ENCODE measurements around the gene DDX54. TPM values are rescaled to one million over a fixed set of nuclear protein-coding genes. Genes with fewer than 3 reads are reported as not detected.

Gene DDX54
- total RNA-seq, 1 experiment from 2014 or later = 61.9 TPM

Small RNA genes lying within 50 kb of the gene (small RNA-seq; reads per million reads assigned to genes)
- gene MIR7106 (0 reads per million in 2 experiments), gene RF00019 (0 reads per million in 2 experiments)

Other genes with a start within 250 kb of the DDX54 start
- 12.3 and 12.8 TPM in 2 replicates for gene OAS3, start 247.0 kb downstream of the DDX54 start, total RNA-seq (2014; rRNA removed; shearing (Covaris generic))
- 0.95 and 0.99 TPM in 2 replicates for gene OAS2, start 207.0 kb downstream of the DDX54 start, total RNA-seq (2014; rRNA removed; shearing (Covaris generic))
- gene DTX1, start 128.7 kb downstream of the DDX54 start, total RNA-seq (2014; rRNA removed; shearing (Covaris generic)) = 0.05 TPM in 1 of 2 replicates, not detected in the other
- gene RASAL1, start 49.7 kb downstream of the DDX54 start, total RNA-seq (2014; rRNA removed; shearing (Covaris generic)) = 2.3 and 2.6 TPM in 2 replicates
- 0.20 and 0.97 TPM in 2 replicates for gene CFAP73, start 35.8 kb downstream of the DDX54 start, total RNA-seq (2014; rRNA removed; shearing (Covaris generic))
- gene RITA1, start 243 bp upstream of the DDX54 start, total RNA-seq (2014; rRNA removed; shearing (Covaris generic)) = 22.3 and 25.9 TPM in 2 replicates
- gene TPCN1, start 36.0 kb upstream of the DDX54 start, total RNA-seq (2014; rRNA removed; shearing (Covaris generic)) = 11.3 and 11.4 TPM in 2 replicates
- 5.4 and 5.8 TPM in 2 replicates for gene SLC8B1, start 149.6 kb upstream of the DDX54 start, total RNA-seq (2014; rRNA removed; shearing (Covaris generic))
- 13.0 and 16.8 TPM in 2 replicates for gene PLBD2, start 173.1 kb upstream of the DDX54 start, total RNA-seq (2014; rRNA removed; shearing (Covaris generic))
- gene SDS, start 218.4 kb upstream of the DDX54 start, total RNA-seq (2014; rRNA removed; shearing (Covaris generic)) = 0.30 TPM in 1 of 2 replicates, not detected in the other
- 1.8 and 2.5 TPM in 2 replicates for gene SDSL, start 236.9 kb upstream of the DDX54 start, total RNA-seq (2014; rRNA removed; shearing (Covaris generic))

All from NCI-H460 (cell line).